Neural progenitor cell (in vitro differentiated cells): ENCODE measurements around the gene FLT3LG. TPM values are rescaled to one million over a fixed set of nuclear protein-coding genes. Genes with fewer than 3 reads are reported as not detected.
A peak's percentile ranks its signal among the peaks of the same experiment; 100 is the strongest.

Source experiments
- DNase-seq: peaks from one replicate; pipeline ENCODE4 v3.0.0-alpha.2; 2016; ENCODE audit warnings: low spot score
- H2AFZ ChIP-seq: fragments of 200-600 bp; sonication (generic); replicated peaks from 2 replicates; pipeline ENCODE4 v1.6.1; 2016; ENCODE audit warnings: antibody characterized with exemption
- H3F3A ChIP-seq: fragments of 200-600 bp; sonication (generic); 2 replicates; pipeline ENCODE4 v1.6.1; 2016; ENCODE audit warnings: antibody characterized with exemption, low read depth
- H3K27ac ChIP-seq: fragments of 200-600 bp; sonication (generic); 2 replicates; pipeline ENCODE4 v1.5.1; 2016; ENCODE audit warnings: mild to moderate bottlenecking
- H3K27me3 ChIP-seq: fragments of 200-600 bp; sonication (generic); 2 replicates; pipeline ENCODE4 v1.6.1; 2016; ENCODE audit warnings: mild to moderate bottlenecking, moderate library complexity
- H3K36me3 ChIP-seq: fragments of 200-600 bp; sonication (generic); 2 replicates; pipeline ENCODE4 v1.5.1; 2016
- H3K4me1 ChIP-seq: fragments of 200-600 bp; sonication (generic); 2 replicates; pipeline ENCODE4 v1.6.1; 2016; ENCODE audit warnings: mixed run types
- H3K4me2 ChIP-seq: fragments of 200-600 bp; sonication (generic); 2 replicates; pipeline ENCODE4 v1.6.1; 2016
- H3K4me3 ChIP-seq: fragments of 200-600 bp; sonication (generic); 2 replicates; pipeline ENCODE4 v1.5.1; 2016
- H3K79me2 ChIP-seq: fragments of 200-600 bp; sonication (generic); 2 replicates; pipeline ENCODE4 v1.6.1; 2016; ENCODE audit warnings: low read depth
- H3K9ac ChIP-seq: fragments of 200-600 bp; sonication (generic); 2 replicates; pipeline ENCODE4 v1.6.1; 2016
- H3K9me3 ChIP-seq: fragments of 200-600 bp; sonication (generic); 2 replicates; pipeline ENCODE4 v1.5.1; 2016; ENCODE audit warnings: low read depth
- H4K20me1 ChIP-seq: fragments of 200-600 bp; sonication (generic); 2 replicates; pipeline ENCODE4 v1.6.1; 2016; ENCODE audit warnings: low read depth
- H3K27ac Mint-ChIP-seq: 3 replicates; pipeline ENCODE4 v1.8.0; 2021; ENCODE audit warnings: mixed read lengths
- H3K27me3 Mint-ChIP-seq: 2 replicates; pipeline ENCODE4 v1.8.0; 2022; ENCODE audit warnings: low read depth, mild to moderate bottlenecking, inconsistent platforms, moderate library complexity, mixed read lengths; ENCODE audit not compliant: insufficient read depth
- H3K36me3 Mint-ChIP-seq: 3 replicates; pipeline ENCODE4 v1.8.0; 2021; ENCODE audit warnings: mixed read lengths
- H3K4me1 Mint-ChIP-seq: 3 replicates; pipeline ENCODE4 v1.8.0; 2021; ENCODE audit warnings: mixed read lengths
- H3K4me3 Mint-ChIP-seq: 3 replicates; pipeline ENCODE4 v1.8.0; 2021; ENCODE audit warnings: mild to moderate bottlenecking, moderate library complexity, mixed read lengths
- H3K9me3 Mint-ChIP-seq: 3 replicates; pipeline ENCODE4 v1.8.0; 2020; ENCODE audit warnings: mixed read lengths
- CTCF ChIP-seq: fragments of 200-600 bp; sonication (generic); IDR thresholded peaks from 2 replicates; pipeline ENCODE4 v1.5.1; 2017; ENCODE audit warnings: antibody characterized with exemption, mild to moderate bottlenecking
- EZH2 ChIP-seq: fragments of 200-600 bp; sonication (generic); IDR thresholded peaks from 2 replicates; pipeline ENCODE4 v1.6.1; 2017; ENCODE audit warnings: antibody characterized with exemption, mild to moderate bottlenecking, moderate library complexity
- EZH2phosphoT487 ChIP-seq: fragments of 200-600 bp; sonication (generic); IDR thresholded peaks from 2 replicates; pipeline ENCODE4 v1.6.1; 2017; ENCODE audit warnings: antibody characterized with exemption
- total RNA-seq: library from RNA; depleted of rRNA; stranded (reverse); fragments of >200 nt; gene quantifications from 2 replicates; pipeline ENCODE4 v1.2.3, GENCODE V29; 2015; ENCODE audit warnings: low replicate concordance

Gene FLT3LG
- total RNA-seq, 1 donor from 2014 or later: 0.24 TPM

DNA sequence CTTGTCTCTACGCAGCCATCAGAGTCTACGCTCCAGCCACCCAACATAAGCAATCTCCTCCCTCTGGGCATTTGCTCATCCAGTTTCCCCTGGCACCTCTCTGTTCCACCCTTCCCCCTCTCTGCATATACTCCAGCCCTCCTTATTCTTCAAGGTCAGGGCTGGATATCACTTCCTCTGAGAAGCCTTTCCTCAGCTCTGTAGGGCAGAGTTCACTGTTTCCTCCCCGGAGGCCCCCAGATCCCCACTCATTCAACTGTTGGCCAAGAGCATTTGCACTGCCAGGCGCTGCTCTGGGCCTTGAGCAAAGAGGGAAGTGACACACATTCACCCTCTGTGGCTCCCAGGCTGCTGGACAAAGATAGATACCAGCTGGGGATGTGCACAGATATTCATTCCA lies 41.8 kb downstream of the FLT3LG start:
- Histone ChIP-seq H3K4me1 (peaks cover 15% of the 10 kb centered on the region), H3K79me2 (peaks cover 6% of the 10 kb centered on the region), H3K36me3 (no peaks in the 10 kb centered on the region), H3K27me3 (no peaks in the 10 kb centered on the region), H2AFZ (no peak overlapping the region), H3K4me3 (no peak overlapping the region), H4K20me1 (no peaks in the 10 kb centered on the region), H3F3A (peaks cover 25% of the 10 kb centered on the region), H3K9me3 (no peaks in the 10 kb centered on the region), H3K4me2 (no peak overlapping the region), H3K9ac (no peak overlapping the region), H3K27ac (no peak overlapping the region)
- TF ChIP-seq EZH2phosphoT487 (no peak), EZH2 (no peak), CTCF (no peak)
- no peaks in the 10 kb centered on the region for H3K9me3 Mint-ChIP-seq
- H3K4me3 Mint-ChIP-seq: peak overlapping the region; percentile 15
- peaks cover 6% of the 10 kb centered on the region for H3K27me3 Mint-ChIP-seq
- H3K4me1 Mint-ChIP-seq: peaks cover 22% of the 10 kb centered on the region
- DNase-seq: no peak
- no peak overlapping the region for H3K27ac Mint-ChIP-seq
- H3K36me3 Mint-ChIP-seq: peaks cover 3% of the 10 kb centered on the region

- TF ChIP-seq CTCF: no peak
- no peak for TF ChIP-seq EZH2phosphoT487
- TF ChIP-seq EZH2: no peak
- no peak overlapping the region for H3K9ac ChIP-seq
- H3K36me3 ChIP-seq: no peaks in the 10 kb centered on the region
- Mint-ChIP-seq H3K9me3 (no peaks in the 10 kb centered on the region), H3K4me1 (peaks cover 8% of the 10 kb centered on the region), H3K4me3 (no peak overlapping the region), H3K27ac (no peak overlapping the region), H3K27me3 (peaks cover 2% of the 10 kb centered on the region), H3K36me3 (peaks cover 3% of the 10 kb centered on the region)
- H3K9me3 ChIP-seq: no peaks in the 10 kb centered on the region
- no peaks in the 10 kb centered on the region for H4K20me1 ChIP-seq
- peaks cover 11% of the 10 kb centered on the region for H3F3A ChIP-seq
- H3K4me3 ChIP-seq: no peak overlapping the region
- no peak for DNase-seq
- peaks cover 6% of the 10 kb centered on the region for H3K79me2 ChIP-seq
- no peak overlapping the region for H3K4me2 ChIP-seq
- H2AFZ ChIP-seq: no peak overlapping the region
- H3K27ac ChIP-seq: no peak overlapping the region
- H3K27me3 ChIP-seq: no peaks in the 10 kb centered on the region
- peaks cover 6% of the 10 kb centered on the region for H3K4me1 ChIP-seq
These were observed 44.0 kb downstream of the FLT3LG start for GRCh38 chr19:49518033-49518432.

- TF ChIP-seq CTCF (no peak), EZH2 (no peak), EZH2phosphoT487 (no peak)
- no peak for DNase-seq
- Histone ChIP-seq H3K27ac (no peak overlapping the region), H2AFZ (no peak overlapping the region), H3K27me3 (no peaks in the 10 kb centered on the region), H3K79me2 (no peaks in the 10 kb centered on the region), H3K36me3 (no peaks in the 10 kb centered on the region), H4K20me1 (no peaks in the 10 kb centered on the region), H3K4me1 (no peaks in the 10 kb centered on the region), H3K9ac (no peak overlapping the region), H3K4me3 (no peak overlapping the region), H3F3A (peaks cover 2% of the 10 kb centered on the region), H3K9me3 (no peaks in the 10 kb centered on the region), H3K4me2 (no peak overlapping the region)
- peaks cover 8% of the 10 kb centered on the region for H3K27me3 Mint-ChIP-seq
- H3K27ac Mint-ChIP-seq: no peak overlapping the region
- no peak overlapping the region for H3K4me3 Mint-ChIP-seq
- H3K36me3 Mint-ChIP-seq: peaks cover 2% of the 10 kb centered on the region
- H3K4me1 Mint-ChIP-seq: peaks cover 2% of the 10 kb centered on the region
- H3K9me3 Mint-ChIP-seq: no peaks in the 10 kb centered on the region
These were observed 46.8 kb downstream of the FLT3LG start for GRCh38 chr19:49520705-49521319.
